D341Med (cell line): Measurements from ENCODE around the gene NELFA.

Experiments used
- DNase-seq: peaks from one replicate; pipeline ENCODE4 v3.0.0; 2012; ENCODE audit warnings: low spot score

Gene NELFA

DNA sequence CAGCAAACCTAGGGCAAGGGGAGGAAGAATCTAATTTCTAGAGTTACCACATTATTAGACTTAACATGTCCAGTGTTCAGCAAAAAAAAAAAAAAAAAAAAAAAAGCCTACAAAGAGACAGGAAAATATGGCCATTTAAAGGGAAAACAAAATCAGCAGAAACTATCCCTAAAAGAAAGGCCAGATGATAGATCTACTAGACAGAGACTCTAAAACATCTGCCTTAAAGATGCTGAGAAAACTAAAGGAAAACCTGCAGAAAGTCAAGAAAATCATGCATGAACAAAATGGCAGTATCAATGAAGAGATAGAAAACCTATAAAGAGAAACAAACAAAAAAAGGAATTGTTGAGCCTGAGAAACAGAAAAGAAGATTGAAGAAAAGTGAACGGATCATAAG, 43.8 kb downstream of the NELFA start:
- DNase-seq, result no peak

DNA sequence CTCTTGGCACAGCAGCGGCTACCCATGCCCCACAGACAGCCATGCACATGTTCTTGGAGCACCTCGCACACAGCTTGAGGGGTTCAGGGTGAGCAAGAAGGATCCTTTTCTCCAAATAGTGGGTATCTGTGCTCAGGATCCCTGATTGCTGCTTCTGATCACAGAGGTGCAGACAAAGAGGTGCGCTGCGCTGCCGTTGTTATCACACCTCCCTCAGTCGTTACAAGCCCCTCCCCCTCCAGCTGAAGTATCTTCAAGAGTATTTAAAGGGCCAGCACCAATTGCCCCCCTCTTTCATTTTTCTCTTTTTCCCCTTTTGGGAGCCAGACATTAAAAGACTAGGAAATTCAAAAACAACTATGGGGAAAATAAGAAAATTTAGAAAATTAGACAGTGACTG, 44.3 kb downstream of the NELFA start:
- no peak for DNase-seq

DNA sequence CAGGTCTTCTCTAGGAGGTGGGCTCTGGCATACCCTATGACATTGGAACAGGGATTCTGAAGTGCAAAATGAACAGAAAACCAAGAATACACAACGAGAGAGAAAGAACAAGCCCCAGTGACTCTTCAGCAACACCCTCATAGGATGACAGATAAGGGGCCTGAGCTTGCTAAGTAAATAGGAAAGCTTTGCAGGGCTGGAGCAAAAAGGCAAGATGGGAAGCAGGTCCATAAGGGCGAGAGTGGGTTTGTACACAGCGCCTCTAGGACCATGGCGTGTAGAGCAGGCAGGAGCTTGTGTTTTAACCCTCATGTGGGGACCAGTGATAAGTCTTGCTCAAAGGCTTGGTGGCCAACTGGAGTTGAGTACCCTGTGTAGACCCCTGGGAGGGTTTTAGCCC, 45.8 kb downstream of the NELFA start:
- no peak for DNase-seq

- DNase-seq, result no peak
Measured at GRCh38 chr4:1961563-1961962, 47.2 kb downstream of the NELFA start.

- DNase-seq, result no peak
Measured at GRCh38 chr4:1961038-1961437, 47.7 kb downstream of the NELFA start.

GRCh38 chr4:1960170-1960825, 48.5 kb downstream of the NELFA start:
- DNase-seq, result no peak

- DNase-seq, result no peak
Measured at GRCh38 chr4:1959104-1959384, 49.7 kb downstream of the NELFA start.

DNA sequence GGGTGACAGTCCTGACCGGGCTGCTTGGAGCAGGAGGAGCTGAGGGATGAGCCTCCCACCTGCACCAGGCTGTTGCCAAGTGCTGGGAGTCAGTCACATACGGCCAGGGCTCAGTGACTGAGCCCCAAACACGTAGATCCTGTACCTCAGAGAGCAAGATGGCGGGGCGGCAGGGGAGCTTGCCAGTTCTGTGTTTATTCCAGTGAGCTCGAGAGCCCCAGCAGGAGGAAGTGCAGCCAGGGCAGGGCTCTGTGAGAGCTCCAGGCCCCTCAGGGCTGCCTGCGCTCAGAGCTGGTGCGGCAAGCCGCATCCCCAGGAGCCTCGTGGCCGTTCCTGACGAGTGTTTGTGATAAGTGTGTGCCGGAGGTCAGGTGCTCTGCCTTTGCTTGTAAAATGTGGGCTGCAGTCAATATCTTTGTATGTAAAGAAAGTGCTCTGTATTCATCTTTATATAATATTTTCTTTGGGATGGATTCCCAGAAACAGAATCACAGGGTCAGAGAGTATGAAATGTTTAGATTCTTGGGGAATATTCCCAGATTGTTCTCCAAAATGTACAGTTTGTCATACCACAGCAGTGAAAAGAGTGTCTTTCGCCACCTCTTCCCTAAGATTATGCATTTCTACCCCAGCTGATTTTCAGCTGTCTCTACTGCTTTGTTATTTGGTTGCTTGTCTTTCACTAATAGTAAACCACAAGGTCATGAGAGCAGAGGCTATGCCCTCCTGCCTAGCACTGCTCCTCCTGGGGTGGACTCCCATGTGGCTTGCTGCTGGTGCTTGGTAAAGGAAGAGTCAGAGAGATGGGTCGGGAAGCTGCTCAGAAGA, 50.3 kb downstream of the NELFA start:
- DNase-seq, result no peak

DNA sequence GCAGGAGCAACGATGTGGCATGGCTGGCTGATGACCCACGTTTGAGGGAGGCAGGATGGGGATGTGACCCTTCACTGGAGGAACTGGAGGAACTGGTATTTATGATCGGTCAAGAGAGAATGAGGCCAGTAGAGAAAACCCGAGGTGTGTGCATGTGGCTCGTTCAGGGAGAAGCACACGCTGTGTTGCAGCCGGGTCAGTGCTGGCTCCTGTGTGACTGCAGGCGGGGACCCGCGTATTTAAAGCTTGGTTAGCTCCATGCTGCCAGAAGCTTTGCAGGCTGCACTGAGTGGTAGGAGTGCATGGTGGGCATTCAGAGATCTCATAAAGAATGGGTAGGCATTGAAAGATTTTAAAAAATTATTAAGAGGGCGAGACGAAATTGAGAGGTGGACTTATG, 52.1 kb downstream of the NELFA start:
- no peak for DNase-seq

DNA sequence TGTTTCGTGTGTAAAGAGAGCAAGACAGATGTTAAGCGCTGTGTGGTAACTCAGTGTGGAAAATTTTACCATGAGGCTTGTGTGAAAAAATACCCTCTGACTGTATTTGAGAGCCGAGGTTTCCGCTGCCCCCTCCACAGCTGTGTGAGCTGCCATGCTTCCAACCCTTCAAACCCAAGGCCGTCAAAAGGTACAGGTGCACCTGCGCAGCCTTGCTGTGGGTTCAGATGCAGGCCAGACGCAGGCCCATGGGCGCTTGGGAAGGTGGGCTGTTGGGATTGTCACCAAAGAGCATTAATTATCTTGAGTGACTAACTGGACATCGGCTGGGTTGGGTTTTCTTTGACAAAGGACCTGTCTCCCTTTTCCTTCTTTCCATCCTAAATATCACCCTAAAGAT, 55.4 kb downstream of the NELFA start:
- DNase-seq, result no peak

DNA sequence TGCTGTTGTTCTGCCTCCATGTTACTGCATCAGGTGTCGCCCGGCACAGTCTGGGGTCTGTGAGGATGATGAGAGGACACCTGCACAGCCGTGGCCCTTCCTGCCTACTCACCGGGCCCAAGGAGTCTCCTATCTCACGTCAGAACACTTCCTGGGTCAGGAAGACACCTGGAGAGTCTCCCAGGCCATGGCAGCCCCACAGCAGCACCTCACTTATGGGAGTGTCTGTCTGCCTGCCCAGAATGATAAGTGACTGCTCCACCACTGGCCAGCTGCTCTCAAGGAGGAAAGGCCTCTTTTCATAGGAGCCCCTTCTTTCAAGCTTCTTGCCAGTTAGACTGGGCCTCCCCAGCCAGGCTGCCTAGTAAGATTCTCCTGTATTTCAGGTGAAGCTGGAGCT, 56.1 kb downstream of the NELFA start:
- no peak for DNase-seq

DNA sequence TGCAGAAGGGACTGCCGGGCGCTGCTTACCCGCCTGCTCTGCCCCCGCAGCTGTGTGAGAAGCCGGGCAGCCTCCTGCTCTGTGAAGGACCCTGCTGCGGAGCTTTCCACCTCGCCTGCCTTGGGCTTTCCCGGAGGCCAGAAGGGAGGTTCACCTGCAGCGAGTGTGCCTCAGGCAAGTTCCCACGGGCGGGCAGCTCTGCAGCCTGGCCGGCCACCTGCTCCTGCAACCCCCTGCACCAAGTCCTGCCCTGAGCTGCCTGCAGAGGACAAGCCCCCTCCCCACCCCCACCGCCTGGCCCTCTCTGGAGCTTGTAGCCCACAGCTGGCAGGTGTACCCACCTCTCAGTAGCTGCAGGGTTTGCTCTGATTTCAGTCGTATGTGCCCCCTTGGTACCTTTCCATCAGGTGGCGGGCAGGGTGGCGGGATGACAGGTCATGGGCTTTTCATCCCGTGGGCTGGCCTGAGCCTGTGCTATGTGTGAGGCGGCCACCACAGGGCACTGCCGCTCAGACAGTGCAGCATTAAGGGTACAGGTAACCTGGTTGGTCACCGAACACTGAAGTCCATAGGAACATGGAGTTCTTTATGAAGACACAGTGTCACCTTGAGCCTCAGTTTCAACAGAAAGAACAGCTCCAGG, 56.6 kb downstream of the NELFA start:
- DNase-seq, result no peak

DNA sequence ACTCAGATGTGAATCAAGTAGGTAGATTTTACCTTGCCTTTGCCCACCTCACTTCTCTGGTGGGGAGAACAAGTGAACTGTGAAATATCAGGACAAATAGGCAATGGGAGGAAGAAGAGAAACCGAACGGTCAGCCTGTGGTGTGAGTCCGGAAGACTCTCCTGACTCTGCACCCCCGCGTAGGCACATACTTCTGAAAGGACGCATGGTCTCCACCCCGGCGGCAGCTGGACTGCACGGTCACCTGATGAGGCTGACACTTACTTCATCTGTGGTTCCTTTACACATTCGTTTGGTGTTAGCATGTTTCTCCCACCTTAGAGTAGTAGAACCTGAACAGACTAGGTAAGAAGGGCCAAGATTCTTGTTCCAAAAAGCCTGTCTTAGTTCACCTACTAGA, 58.4 kb downstream of the NELFA start:
- no peak for DNase-seq

GRCh38 chr4:1948892-1949436, 59.8 kb downstream of the NELFA start:
- DNase-seq, result no peak

DNA sequence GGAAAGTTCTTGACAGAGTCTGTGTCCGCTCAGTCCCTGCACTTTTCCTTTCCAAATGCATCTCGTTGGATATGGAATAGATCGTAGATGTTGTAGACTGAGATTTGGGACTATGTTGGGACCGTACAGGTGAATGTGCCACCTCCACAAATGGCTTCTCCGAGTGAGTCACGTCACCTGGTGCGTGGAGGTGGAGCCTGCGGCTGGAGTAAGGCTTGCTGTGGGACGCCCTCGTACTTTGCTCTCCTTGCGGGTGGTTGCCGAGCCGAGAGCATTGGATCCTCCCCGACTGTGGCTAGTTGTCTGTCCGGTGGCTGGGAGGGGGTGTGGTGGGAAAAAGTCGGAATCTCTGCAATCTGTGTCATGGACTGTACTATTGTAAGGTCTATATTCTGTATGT, 60.5 kb downstream of the NELFA start:
- DNase-seq, result no peak

DNA sequence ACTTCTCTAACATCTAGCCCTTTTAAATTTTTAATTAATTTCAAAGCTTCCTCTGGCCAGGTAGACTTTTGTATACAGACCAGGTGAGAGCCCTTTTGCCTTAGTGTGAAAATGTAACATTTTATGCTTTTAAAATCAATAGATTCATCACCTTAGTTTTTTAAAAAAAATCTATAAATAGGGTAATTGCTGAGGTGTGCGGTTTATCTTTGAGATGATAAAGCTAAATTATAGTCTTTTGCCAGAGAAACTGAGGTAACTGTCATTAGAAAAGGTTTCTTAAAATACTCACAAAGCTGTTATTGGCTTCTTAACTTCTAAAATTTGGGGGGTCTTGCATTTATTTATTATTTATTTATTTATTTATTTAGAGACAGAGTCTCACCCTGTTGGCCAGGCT, 62.9 kb downstream of the NELFA start:
- no peak for DNase-seq

- no peak for DNase-seq
Measured at GRCh38 chr4:1945124-1945895, 63.5 kb downstream of the NELFA start.

- DNase-seq, result no peak
Measured at GRCh38 chr4:1943928-1944327, 64.8 kb downstream of the NELFA start.

DNA sequence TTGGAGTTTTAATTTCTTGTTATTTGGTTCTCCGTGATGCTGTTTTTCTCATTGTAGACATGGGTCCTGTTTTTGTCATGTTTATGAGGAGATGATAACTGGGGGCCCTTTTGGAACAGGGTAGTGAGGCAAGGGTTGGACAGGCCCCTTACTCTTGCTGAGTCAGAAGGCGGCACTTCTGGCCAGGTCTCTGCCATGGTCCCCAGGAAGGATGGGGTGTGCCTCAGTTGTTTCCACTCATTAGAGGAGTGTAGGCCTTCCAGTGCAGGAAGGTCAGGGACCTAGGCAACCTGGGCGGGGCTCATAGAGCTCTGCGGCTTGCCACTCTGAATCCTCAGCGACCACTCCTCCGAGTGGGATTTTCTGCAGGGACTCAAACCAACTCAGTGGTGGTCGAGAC, 68.2 kb downstream of the NELFA start:
- DNase-seq, result no peak

DNA sequence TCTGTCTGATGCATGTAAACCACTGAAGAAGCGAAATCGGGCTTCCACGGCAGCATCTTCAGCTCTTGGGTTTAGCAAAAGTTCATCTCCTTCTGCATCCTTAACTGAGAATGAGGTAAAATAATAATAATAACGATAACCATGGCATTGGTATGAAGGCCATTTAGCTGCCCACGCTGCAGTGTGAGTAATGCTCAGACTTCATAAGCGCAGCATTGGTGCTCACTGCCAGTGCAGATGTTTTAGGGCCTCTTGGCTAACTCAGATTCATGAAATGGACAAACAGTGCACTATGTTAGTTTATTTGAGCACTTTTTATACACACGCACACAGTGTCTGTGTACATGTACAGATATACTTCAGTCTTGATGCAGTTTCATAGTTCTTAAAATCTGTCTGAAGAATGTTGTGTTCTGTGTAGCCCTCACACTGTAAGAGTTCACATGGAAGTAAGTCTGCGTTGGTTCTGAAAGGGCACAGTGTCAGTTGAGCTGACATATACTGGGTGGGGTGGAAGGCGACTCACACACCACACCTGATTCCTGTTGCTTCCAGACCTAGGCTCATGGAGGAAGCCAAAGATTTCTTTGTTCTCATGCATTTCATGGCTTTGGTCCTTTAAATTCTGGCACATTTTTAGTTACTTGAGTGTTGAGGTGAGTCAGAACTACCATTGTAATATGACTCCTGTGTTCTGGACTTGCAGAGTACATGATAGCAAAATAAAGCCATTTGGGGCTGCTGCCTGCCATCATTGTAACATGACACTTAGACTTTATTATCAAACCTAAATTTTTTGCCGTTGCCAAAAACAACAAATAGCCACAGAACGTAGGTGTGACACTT, 68.9 kb downstream of the NELFA start:
- DNase-seq, result no peak

DNA sequence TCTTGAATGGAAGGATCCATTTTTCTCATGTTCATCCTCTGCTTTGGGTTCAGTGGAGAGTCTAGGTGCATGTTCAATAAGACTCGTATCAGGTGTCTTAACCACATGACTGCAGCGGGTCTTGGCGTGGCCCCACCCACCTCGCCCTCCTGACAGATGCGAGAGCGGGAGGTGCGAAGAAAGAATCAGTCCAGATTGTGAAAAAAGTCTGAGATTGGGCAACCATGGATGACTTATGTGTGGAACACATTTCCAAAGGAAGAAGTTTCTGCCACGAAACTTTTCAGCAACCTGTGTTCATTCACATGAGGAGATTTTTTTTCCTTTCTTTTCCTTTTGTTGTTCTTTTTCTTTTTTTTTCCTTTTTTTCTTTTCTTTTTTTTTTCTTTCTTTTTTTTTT, 70.7 kb downstream of the NELFA start:
- no peak for DNase-seq

DNA sequence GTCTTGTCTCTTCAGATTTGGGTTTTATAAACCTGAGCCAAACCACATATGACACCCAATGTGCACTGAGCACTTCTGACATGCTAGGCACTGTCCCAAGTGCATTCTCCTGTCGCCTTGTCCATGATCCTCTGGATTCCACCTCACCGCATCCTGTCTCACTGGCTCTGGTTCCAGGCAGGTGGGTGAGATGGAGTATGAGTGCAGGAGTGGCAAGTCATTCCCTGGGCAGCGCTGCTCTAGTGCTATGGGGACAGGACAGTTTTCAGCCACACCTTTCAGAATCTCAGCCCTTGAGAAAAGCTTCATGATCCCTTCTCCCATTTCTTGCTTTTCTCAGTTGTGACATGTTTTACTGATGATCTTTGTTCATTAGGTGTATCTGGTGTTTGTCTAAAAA, 71.2 kb downstream of the NELFA start:
- DNase-seq, result no peak
